Mesenchymal stem cell (in vitro differentiated cells and primary cell): ENCODE results near the gene GFOD2.

Experiments
- DNase-seq: peaks from one replicate; pipeline ENCODE4 v3.0.0-alpha.2; 2013
- H2AFZ ChIP-seq: one replicate; pipeline ENCODE4 v1.6.1; 2013; ENCODE audit warnings: low read depth, mild to moderate bottlenecking, control low read depth, inconsistent platforms, low read length, moderate library complexity
- H2AK5ac ChIP-seq: 2 replicates; pipeline ENCODE4 v1.6.1; 2013; ENCODE audit warnings: low read length, moderate library complexity, mild to moderate bottlenecking, inconsistent platforms; ENCODE audit not compliant: severe bottlenecking
- H2BK120ac ChIP-seq: one replicate; pipeline ENCODE4 v1.6.1; 2013; ENCODE audit warnings: low read depth, mild to moderate bottlenecking, inconsistent platforms, low read length, moderate library complexity
- H2BK12ac ChIP-seq, 2 experiments: one replicate each; pipeline ENCODE4 v1.6.1; 2013; ENCODE audit warnings: inconsistent platforms in 2 of 2, low read length in 2 of 2, mild to moderate bottlenecking in 2 of 2, moderate library complexity in 2 of 2, control low read depth in 1 of 2
- H2BK15ac ChIP-seq: one replicate; pipeline ENCODE4 v1.6.1; 2013; ENCODE audit warnings: mild to moderate bottlenecking, low read depth, inconsistent platforms; ENCODE audit not compliant: poor library complexity, severe bottlenecking
- H2BK5ac ChIP-seq: 2 replicates; pipeline ENCODE4 v1.6.1; 2013; ENCODE audit warnings: low read depth, mild to moderate bottlenecking, low read length, control low read depth, inconsistent platforms; ENCODE audit not compliant: poor library complexity, severe bottlenecking
- H3K14ac ChIP-seq, 2 experiments: one replicate each; pipeline ENCODE4 v1.6.1; 2013; ENCODE audit warnings: inconsistent platforms in 2 of 2, low read length in 2 of 2, control low read depth in 1 of 2, mild to moderate bottlenecking in 1 of 2, moderate library complexity in 1 of 2
- H3K18ac ChIP-seq, 2 experiments: one replicate each; pipeline ENCODE4 v1.6.1; 2013; ENCODE audit warnings: inconsistent platforms in 2 of 2, low read length in 2 of 2, control low read depth in 1 of 2, low read depth in 1 of 2, mild to moderate bottlenecking in 1 of 2
- H3K23ac ChIP-seq, 2 experiments: one replicate each; pipeline ENCODE4 v1.6.1; 2013; ENCODE audit warnings: inconsistent platforms in 2 of 2, low read length in 2 of 2, mild to moderate bottlenecking in 2 of 2, moderate library complexity in 2 of 2, control low read depth in 1 of 2
- H3K27ac ChIP-seq: 2 replicates; pipeline ENCODE4 v1.5.1; 2013; ENCODE audit warnings: mild to moderate bottlenecking, moderate library complexity, low read length, control low read depth, inconsistent platforms; ENCODE audit not compliant: poor library complexity, severe bottlenecking
- H3K27me3 ChIP-seq, 2 experiments: 2 replicates each; pipeline versions ENCODE4 v1.6.1 to v1.7.0; 2013; ENCODE audit warnings: low read length in 2 of 2, mild to moderate bottlenecking in 2 of 2, moderate library complexity in 2 of 2, control low read depth in 1 of 2, inconsistent platforms in 1 of 2; ENCODE audit not compliant: control insufficient read depth in 1 of 2, insufficient read depth in 1 of 2
- H3K36me3 ChIP-seq, 2 experiments: 2 replicates each; pipeline versions ENCODE4 v1.6.1 to v1.7.0; 2013; ENCODE audit warnings: low read length in 2 of 2, control low read depth in 1 of 2, inconsistent platforms in 1 of 2, low read depth in 1 of 2, mild to moderate bottlenecking in 1 of 2; ENCODE audit not compliant: insufficient read depth in 2 of 2, control insufficient read depth in 1 of 2
- H3K4ac ChIP-seq, 2 experiments: one replicate each; pipeline ENCODE4 v1.6.1; 2013; ENCODE audit warnings: inconsistent platforms in 2 of 2, low read length in 2 of 2, mild to moderate bottlenecking in 2 of 2, moderate library complexity in 2 of 2, control low read depth in 1 of 2, low read depth in 1 of 2
- H3K4me1 ChIP-seq: 2 replicates; pipeline ENCODE4 v1.6.1; 2013; ENCODE audit warnings: low read depth, low read length, control low read depth; ENCODE audit not compliant: control insufficient read depth, insufficient read depth
- H3K4me2 ChIP-seq: 2 replicates; pipeline ENCODE4 v1.6.1; 2013; ENCODE audit warnings: low read length, mild to moderate bottlenecking, inconsistent platforms; ENCODE audit not compliant: poor library complexity, severe bottlenecking
- H3K4me3 ChIP-seq, 2 experiments: 2 replicates each; pipeline versions ENCODE4 v1.5.1 to v1.7.0; 2013; ENCODE audit warnings: low read length in 2 of 2, mild to moderate bottlenecking in 2 of 2, control low read depth in 1 of 2, low read depth in 1 of 2; ENCODE audit not compliant: insufficient read depth in 1 of 2
- H3K79me1 ChIP-seq: replicated peaks from 2 replicates; pipeline ENCODE4 v1.6.1; 2013; ENCODE audit warnings: mild to moderate bottlenecking, control low read depth, low read length, inconsistent platforms; ENCODE audit not compliant: poor library complexity, severe bottlenecking
- H3K9ac ChIP-seq: 2 replicates; pipeline ENCODE4 v1.7.0; 2013; ENCODE audit warnings: mild to moderate bottlenecking, low read length, moderate library complexity
- H3K9me3 ChIP-seq: 2 replicates; pipeline ENCODE4 v1.7.0; 2013; ENCODE audit warnings: mild to moderate bottlenecking, low read length; ENCODE audit not compliant: control insufficient read depth
- H4K8ac ChIP-seq: one replicate; pipeline ENCODE4 v1.6.1; 2013; ENCODE audit warnings: inconsistent platforms, mild to moderate bottlenecking, low read length, moderate library complexity
- H4K91ac ChIP-seq: one replicate; pipeline ENCODE4 v1.6.1; 2013; ENCODE audit warnings: mild to moderate bottlenecking, low read length, inconsistent platforms
- WGBS: methylation state at CpG from one replicate; pipeline ENCODE4 v1.1.7; 2013; ENCODE audit warnings: mixed read lengths; 5-methylcytosine and 5-hydroxymethylcytosine counted together

Gene GFOD2

GRCh38 chr16:67648088-67648763 lies 70.9 kb downstream of the GFOD2 start:
- Histone ChIP-seq H3K36me3 (no peaks in the 10 kb centered on the region), H4K8ac (no peak overlapping the region), H2BK120ac (no peak overlapping the region), H3K14ac (no peak overlapping the region), H4K91ac (no peak overlapping the region), H3K4ac (no peak overlapping the region), H3K27ac (no peak overlapping the region), H2BK5ac (no peak overlapping the region), H3K4me2 (no peak overlapping the region), H2BK12ac (no peak overlapping the region), H3K18ac (no peak overlapping the region), H3K4me1 (peaks cover 15% of the 10 kb centered on the region), H3K4me3 (no peak overlapping the region), H2BK15ac (no peak overlapping the region), H3K27me3 (peaks cover 44 to 84% of the 10 kb centered on the region in 2 experiments), H3K9ac (no peak overlapping the region), H3K9me3 (no peaks in the 10 kb centered on the region), H3K23ac (no peak overlapping the region), H2AK5ac (no peak overlapping the region), H3K79me1 (no peaks in the 10 kb centered on the region), H2AFZ (no peak overlapping the region)
- no peak for DNase-seq
- WGBS = 58% methylated on average over 60 of the region's 65 CpGs

DNA sequence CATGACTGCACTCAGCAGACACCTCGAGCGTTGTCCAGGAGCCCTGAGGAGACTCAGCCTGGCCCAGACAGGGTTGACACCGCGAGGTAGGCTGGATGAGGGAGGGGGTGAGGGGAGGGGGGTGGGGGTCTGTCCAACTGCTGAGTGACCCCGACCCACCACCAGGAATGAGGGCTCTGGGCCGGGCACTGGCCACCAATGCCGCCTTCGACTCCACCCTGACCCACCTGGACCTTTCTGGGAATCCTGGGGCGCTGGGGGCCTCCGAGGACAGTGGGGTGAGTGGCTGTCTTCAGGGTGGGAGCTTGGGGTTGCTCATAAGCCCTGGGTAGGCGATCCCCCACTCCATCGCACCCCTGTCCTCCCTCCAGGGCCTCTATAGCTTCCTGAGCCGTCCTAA lies 71.4 kb downstream of the GFOD2 start:
- Histone ChIP-seq H2BK5ac (no peak overlapping the region), H3K4me1 (peaks cover 11% of the 10 kb centered on the region), H3K9me3 (no peaks in the 10 kb centered on the region), H2BK15ac (no peak overlapping the region), H3K14ac (no peak overlapping the region), H3K18ac (no peak overlapping the region), H3K27ac (no peak overlapping the region), H3K23ac (no peak overlapping the region), H3K9ac (no peak overlapping the region), H3K4me3 (no peak overlapping the region), H2AK5ac (no peak overlapping the region), H3K27me3 (peaks cover 44 to 83% of the 10 kb centered on the region in 2 experiments), H3K79me1 (no peaks in the 10 kb centered on the region), H4K91ac (no peak overlapping the region), H3K4me2 (no peak overlapping the region), H4K8ac (no peak overlapping the region), H2BK120ac (no peak overlapping the region), H2AFZ (no peak overlapping the region), H3K36me3 (no peaks in the 10 kb centered on the region), H3K4ac (no peak overlapping the region), H2BK12ac (no peak overlapping the region)
- WGBS = 95% methylated on average over 4 of the region's 13 CpGs
- no peak for DNase-seq

DNA sequence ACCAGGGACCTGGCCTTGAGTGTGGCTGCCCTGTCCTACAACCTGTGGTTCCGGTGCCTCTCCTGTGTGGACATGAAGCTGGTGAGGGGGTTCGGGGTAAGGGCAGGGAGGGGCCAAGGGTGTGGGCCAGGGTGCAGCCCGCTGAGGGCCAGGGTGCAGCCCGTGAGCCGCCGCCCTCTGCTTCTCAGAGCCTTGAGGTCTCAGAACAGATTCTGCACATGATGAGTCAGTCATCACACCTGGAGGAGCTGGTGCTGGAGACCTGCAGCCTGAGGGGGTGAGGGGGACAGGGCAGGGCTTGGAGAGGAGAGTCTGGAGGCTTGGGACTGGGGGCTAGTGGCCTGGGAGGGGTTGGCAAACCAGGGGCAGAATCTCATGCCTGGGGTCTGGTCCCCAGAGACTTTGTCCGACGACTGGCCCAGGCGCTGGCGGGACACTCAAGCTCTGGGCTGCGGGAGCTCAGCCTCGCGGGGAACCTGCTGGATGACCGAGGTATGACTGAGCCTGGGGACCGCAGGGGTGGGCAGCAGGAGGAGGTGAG lies 71.9 kb downstream of the GFOD2 start:
- peaks cover 8% of the 10 kb centered on the region for H3K4me1 ChIP-seq
- H2AK5ac ChIP-seq = no peak overlapping the region
- no peaks in the 10 kb centered on the region for H3K79me1 ChIP-seq
- no peaks in the 10 kb centered on the region for H3K36me3 ChIP-seq
- no peak overlapping the region for H2BK12ac ChIP-seq
- H3K4me2 ChIP-seq = no peak overlapping the region
- no peak overlapping the region for H3K4ac ChIP-seq
- H2BK5ac ChIP-seq = no peak overlapping the region
- H3K18ac ChIP-seq = no peak overlapping the region
- DNase-seq = no peak
- peaks cover 40 to 79% of the 10 kb centered on the region in 2 experiments for H3K27me3 ChIP-seq
- no peaks in the 10 kb centered on the region for H3K9me3 ChIP-seq
- 83% methylated on average over 15 of the region's 15 CpGs for WGBS
- H4K91ac ChIP-seq = no peak overlapping the region
- no peak overlapping the region for H3K14ac ChIP-seq
- H2AFZ ChIP-seq = no peak overlapping the region
- H2BK15ac ChIP-seq = no peak overlapping the region
- no peak overlapping the region for H3K27ac ChIP-seq
- no peak overlapping the region for H2BK120ac ChIP-seq
- no peak overlapping the region for H3K9ac ChIP-seq
- H3K4me3 ChIP-seq = no peak overlapping the region
- H4K8ac ChIP-seq = no peak overlapping the region
- no peak overlapping the region for H3K23ac ChIP-seq

- Histone ChIP-seq H4K91ac (no peak overlapping the region), H3K27me3 (peaks cover 25 to 63% of the 10 kb centered on the region in 2 experiments), H3K9me3 (no peaks in the 10 kb centered on the region), H2BK15ac (no peak overlapping the region), H2BK5ac (no peak overlapping the region), H3K4me2 (no peak overlapping the region), H2AK5ac (no peak overlapping the region), H3K4me3 (no peak overlapping the region), H2AFZ (no peak overlapping the region), H3K9ac (no peak overlapping the region), H3K23ac (no peak overlapping the region), H2BK12ac (no peak overlapping the region), H3K14ac (no peak overlapping the region), H3K27ac (no peak overlapping the region), H2BK120ac (no peak overlapping the region), H4K8ac (no peak overlapping the region), H3K4me1 (peaks cover 8% of the 10 kb centered on the region), H3K4ac (no peak overlapping the region), H3K18ac (no peak overlapping the region), H3K36me3 (peaks cover 0 to 3% of the 10 kb centered on the region in 2 experiments), H3K79me1 (no peaks in the 10 kb centered on the region)
- DNase-seq = no peak
- WGBS = 78% methylated on average over 15 of the region's 15 CpGs
These were observed 73.6 kb downstream of the GFOD2 start for GRCh38 chr16:67645397-67646121.
